K562 (cell line): ENCODE results near the gene TUBG2. TPM values are rescaled to one million over a fixed set of nuclear protein-coding genes. Genes with fewer than 3 reads are reported as not detected.
A peak's percentile ranks its signal among the peaks of the same experiment; 100 is the strongest.

Experiments
- ARID1B ChIP-seq: fragments of 450-650 bp; IDR thresholded peaks from 2 replicates; pipeline ENCODE4 v1.6.1; 2016; ENCODE audit warnings: antibody characterized with exemption, mild to moderate bottlenecking, inconsistent platforms
- CAMTA2 ChIP-seq: fragments of 250-450 bp; sonication (Bioruptor Pico); conservative IDR thresholded peaks from 2 replicates; pipeline ENCODE4 v1.5.1; 2022
- DMBX1 ChIP-seq: fragments of 250-450 bp; sonication (Bioruptor Pico); IDR thresholded peaks from 2 replicates; pipeline ENCODE4 v1.8.0; 2022; ENCODE audit warnings: inconsistent platforms, mild to moderate bottlenecking, moderate library complexity, borderline replicate concordance
- MYC ChIP-seq, 2 experiments: fragments of 250-450 bp in 1 of 2; sonication (Bioruptor Pico) in 1 of 2; IDR thresholded peaks; 2 replicates each; pipeline versions ENCODE4 v1.5.1 to v1.6.1; 2012 to 2021; ENCODE audit warnings: low read depth in 2 of 2, borderline replicate concordance in 1 of 2, improper control_type of control experiment in 1 of 2, low read length in 1 of 2, mild to moderate bottlenecking in 1 of 2, moderate library complexity in 1 of 2
- NFE2 ChIP-seq: IDR thresholded peaks from 2 replicates; pipeline ENCODE4 v1.6.1; 2014; ENCODE audit warnings: antibody characterized with exemption, low read depth
- RREB1 ChIP-seq: fragments of 250-450 bp; sonication (Bioruptor Pico); IDR thresholded peaks from 2 replicates; pipeline ENCODE4 v1.4.0; 2020
- SREBF1 ChIP-seq: fragments of 150-350 bp; IDR thresholded peaks from 2 replicates; pipeline ENCODE4 v1.6.1; 2014; ENCODE audit warnings: antibody characterized with exemption, low read depth, low read length, borderline replicate concordance
- ZC3H4 ChIP-seq: sonication (generic); formaldehyde crosslinking; IDR thresholded peaks from 2 replicates; pipeline ENCODE4 v1.9.0; 2021; ENCODE audit warnings: missing genetic modification reagents, borderline replicate concordance
- ZNF280A ChIP-seq: fragments of 450-650 bp; IDR thresholded peaks from 2 replicates; pipeline ENCODE4 v1.6.1; 2018; ENCODE audit warnings: mild to moderate bottlenecking, low read depth; ENCODE audit not compliant: partially characterized antibody
- ZNF717 ChIP-seq: fragments of 250-450 bp; sonication (Bioruptor Pico); IDR thresholded peaks from 2 replicates; pipeline ENCODE4 v1.5.0; 2021
- ZSCAN32 ChIP-seq: fragments of 450-650 bp; formaldehyde crosslinking; IDR thresholded peaks from 2 replicates; pipeline ENCODE4 v1.4.0; 2020; ENCODE audit warnings: mild to moderate bottlenecking, moderate library complexity
- polyA plus RNA-seq, 8 experiments: library from polyadenylated mRNA; depleted of rRNA in 4 of 8; stranded (reverse) in 5 of 8; unstranded in 3 of 8; fragments of >200 nt; fragmentation: Nextera tagmentation in 2 of 8; fragmentation: Illumina TruSeq in 1 of 8; extraction: Ambion mirVana in 2 of 8; extraction: Trizol in 1 of 8; gene quantifications; 2 replicates each; pipeline versions ENCODE4 v1.2.1 to v1.2.3, GENCODE V29; 2011 to 2014; ENCODE audit warnings: inconsistent platforms in 1 of 8, missing spikeins in 1 of 8
- total RNA-seq, 7 experiments: library from RNA; depleted of rRNA in 6 of 7; stranded (reverse); fragments of >200 nt in 6 of 7; fragmentation: Illumina TruSeq in 2 of 7; extraction: Trizol in 2 of 7; gene quantifications; 2 replicates each; pipeline versions ENCODE4 v1.2.1 to v1.2.3, GENCODE V29; 2011 to 2021; ENCODE audit warnings: low replicate concordance in 1 of 7
- TF ChIP-seq, protein P1 (sequence below): fragments of 450-650 bp; formaldehyde crosslinking; IDR thresholded peaks from 2 replicates; pipeline ENCODE4 v1.4.0; 2020; ENCODE audit warnings: mild to moderate bottlenecking, moderate library complexity
- TF ChIP-seq, protein P2 (sequence below), 3 experiments: IDR thresholded peaks in 2 of 3; conservative IDR thresholded peaks in 1 of 3; 2 replicates each; pipeline ENCODE4 v1.5.1; 2011 to 2012; ENCODE audit warnings: low read length in 3 of 3, mild to moderate bottlenecking in 3 of 3, control low read depth in 2 of 3, improper control_type of control experiment in 1 of 3, inconsistent platforms in 1 of 3, low read depth in 1 of 3, mixed read lengths in 1 of 3, moderate library complexity in 1 of 3; ENCODE audit not compliant: insufficient read depth in 2 of 3

Gene TUBG2
- total and polyA plus RNA-seq, 9 of the 15 experiments (the other 6 are each of a cell fraction or from before 2014, with no cell fraction given), result 0.09 to 0.80 (median 0.24) TPM; not detected in 2

GRCh38 chr17:42623732-42624596 lies 35.1 kb upstream of the TUBG2 start (continued):
- TF ChIP-seq ZNF280A (no peak), ARID1B (peak; percentile 96), RREB1 (CRISPR knock-in tag) (no peak), DMBX1 (peak; percentile 80), NFE2 (peak; percentile 80), ZNF717 (CRISPR knock-in tag) (no peak), MYC (IDR thresholded peaks at IDR 0.05; ENCODE audit: low read depth, low read length) (no peak; the same call in 1 of the 2 replicates), MYC (CRISPR knock-in tag; IDR thresholded peaks at IDR 0.05; ENCODE audit: borderline replicate concordance, low read depth) (no peak), ZC3H4 (CRISPR knock-in tag) (no peak), SREBF1 (no peak), ZSCAN32 (CRISPR knock-in tag) (no peak), CAMTA2 (CRISPR knock-in tag) (no peak)
- TF ChIP-seq, protein P1, sequence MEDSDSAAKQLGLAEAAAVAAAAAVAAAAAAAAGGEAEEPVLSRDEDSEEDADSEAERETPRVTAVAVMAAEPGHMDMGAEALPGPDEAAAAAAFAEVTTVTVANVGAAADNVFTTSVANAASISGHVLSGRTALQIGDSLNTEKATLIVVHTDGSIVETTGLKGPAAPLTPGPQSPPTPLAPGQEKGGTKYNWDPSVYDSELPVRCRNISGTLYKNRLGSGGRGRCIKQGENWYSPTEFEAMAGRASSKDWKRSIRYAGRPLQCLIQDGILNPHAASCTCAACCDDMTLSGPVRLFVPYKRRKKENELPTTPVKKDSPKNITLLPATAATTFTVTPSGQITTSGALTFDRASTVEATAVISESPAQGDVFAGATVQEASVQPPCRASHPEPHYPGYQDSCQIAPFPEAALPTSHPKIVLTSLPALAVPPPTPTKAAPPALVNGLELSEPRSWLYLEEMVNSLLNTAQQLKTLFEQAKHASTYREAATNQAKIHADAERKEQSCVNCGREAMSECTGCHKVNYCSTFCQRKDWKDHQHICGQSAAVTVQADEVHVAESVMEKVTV (CRISPR knock-in tag), result 0 out of 2 replicates have a peak, but pooled peaks have one; percentile 19
- TF ChIP-seq, protein P2, sequence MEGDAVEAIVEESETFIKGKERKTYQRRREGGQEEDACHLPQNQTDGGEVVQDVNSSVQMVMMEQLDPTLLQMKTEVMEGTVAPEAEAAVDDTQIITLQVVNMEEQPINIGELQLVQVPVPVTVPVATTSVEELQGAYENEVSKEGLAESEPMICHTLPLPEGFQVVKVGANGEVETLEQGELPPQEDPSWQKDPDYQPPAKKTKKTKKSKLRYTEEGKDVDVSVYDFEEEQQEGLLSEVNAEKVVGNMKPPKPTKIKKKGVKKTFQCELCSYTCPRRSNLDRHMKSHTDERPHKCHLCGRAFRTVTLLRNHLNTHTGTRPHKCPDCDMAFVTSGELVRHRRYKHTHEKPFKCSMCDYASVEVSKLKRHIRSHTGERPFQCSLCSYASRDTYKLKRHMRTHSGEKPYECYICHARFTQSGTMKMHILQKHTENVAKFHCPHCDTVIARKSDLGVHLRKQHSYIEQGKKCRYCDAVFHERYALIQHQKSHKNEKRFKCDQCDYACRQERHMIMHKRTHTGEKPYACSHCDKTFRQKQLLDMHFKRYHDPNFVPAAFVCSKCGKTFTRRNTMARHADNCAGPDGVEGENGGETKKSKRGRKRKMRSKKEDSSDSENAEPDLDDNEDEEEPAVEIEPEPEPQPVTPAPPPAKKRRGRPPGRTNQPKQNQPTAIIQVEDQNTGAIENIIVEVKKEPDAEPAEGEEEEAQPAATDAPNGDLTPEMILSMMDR (IDR thresholded peaks at IDR 0.05 in 2 of 3, conservative IDR thresholded peaks at IDR 0.05 in 1 of 3; ENCODE audit: insufficient read depth in 2 of 3, low read depth in 1 of 3, low read length in 3 of 3), result peak; percentile 46 to 62 (median 58); a peak in 5 of 6 replicates
